PFSK-1 (cell line): ENCODE results near the gene HACL1.

Experiments
- POLR2AphosphoS5 ChIP-seq: IDR thresholded peaks from 2 replicates; pipeline ENCODE4 v1.6.1; 2012; ENCODE audit warnings: low read depth, mild to moderate bottlenecking, control low read depth, low read length, moderate library complexity
- TF ChIP-seq, protein P1 (sequence below), 2 experiments: IDR thresholded peaks; 2 replicates each; pipeline versions ENCODE4 v1.6.1 to v1.8.0; 2011 to 2012; ENCODE audit warnings: low read depth in 2 of 2, low read length in 2 of 2, control low read depth in 1 of 2, inconsistent platforms in 1 of 2, mild to moderate bottlenecking in 1 of 2, moderate library complexity in 1 of 2; ENCODE audit not compliant: insufficient read depth in 1 of 2

DNA sequence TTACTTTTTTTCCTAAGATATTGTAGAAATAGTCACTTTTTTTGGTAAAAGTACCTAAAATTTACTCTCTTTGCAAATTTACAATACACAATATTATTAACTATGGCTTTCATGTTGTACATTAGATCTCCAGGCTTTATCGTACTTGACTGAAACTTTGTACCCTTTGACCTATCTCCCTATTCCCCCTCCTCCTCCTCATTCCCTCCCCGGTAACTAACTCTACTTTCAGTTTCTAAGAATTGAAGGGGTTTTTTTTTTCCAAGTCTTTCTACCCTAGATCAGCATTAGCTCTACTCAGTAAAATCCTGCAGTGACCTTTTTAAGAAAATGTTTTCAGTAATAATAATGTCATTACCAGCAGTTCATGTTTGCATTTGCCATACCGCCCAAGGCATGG, 10.1 kb downstream of the HACL1 start:
- TF ChIP-seq, protein P1, sequence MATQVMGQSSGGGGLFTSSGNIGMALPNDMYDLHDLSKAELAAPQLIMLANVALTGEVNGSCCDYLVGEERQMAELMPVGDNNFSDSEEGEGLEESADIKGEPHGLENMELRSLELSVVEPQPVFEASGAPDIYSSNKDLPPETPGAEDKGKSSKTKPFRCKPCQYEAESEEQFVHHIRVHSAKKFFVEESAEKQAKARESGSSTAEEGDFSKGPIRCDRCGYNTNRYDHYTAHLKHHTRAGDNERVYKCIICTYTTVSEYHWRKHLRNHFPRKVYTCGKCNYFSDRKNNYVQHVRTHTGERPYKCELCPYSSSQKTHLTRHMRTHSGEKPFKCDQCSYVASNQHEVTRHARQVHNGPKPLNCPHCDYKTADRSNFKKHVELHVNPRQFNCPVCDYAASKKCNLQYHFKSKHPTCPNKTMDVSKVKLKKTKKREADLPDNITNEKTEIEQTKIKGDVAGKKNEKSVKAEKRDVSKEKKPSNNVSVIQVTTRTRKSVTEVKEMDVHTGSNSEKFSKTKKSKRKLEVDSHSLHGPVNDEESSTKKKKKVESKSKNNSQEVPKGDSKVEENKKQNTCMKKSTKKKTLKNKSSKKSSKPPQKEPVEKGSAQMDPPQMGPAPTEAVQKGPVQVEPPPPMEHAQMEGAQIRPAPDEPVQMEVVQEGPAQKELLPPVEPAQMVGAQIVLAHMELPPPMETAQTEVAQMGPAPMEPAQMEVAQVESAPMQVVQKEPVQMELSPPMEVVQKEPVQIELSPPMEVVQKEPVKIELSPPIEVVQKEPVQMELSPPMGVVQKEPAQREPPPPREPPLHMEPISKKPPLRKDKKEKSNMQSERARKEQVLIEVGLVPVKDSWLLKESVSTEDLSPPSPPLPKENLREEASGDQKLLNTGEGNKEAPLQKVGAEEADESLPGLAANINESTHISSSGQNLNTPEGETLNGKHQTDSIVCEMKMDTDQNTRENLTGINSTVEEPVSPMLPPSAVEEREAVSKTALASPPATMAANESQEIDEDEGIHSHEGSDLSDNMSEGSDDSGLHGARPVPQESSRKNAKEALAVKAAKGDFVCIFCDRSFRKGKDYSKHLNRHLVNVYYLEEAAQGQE (IDR thresholded peaks at IDR 0.05; ENCODE audit: insufficient read depth in 1 of 2, low read depth in 2 of 2, low read length in 2 of 2) = no peak
- TF ChIP-seq POLR2AphosphoS5 = no peak
